ENCODE results near the gene ZNF234.
"Not testable (repeated sequence)": the region's sequence is repeated elsewhere in the genome, so short reads cannot be mapped to it uniquely, and the experiment has no call there.

ZNF234 gene

GRCh38 chr19:44164673-44165512, 23.5 kb downstream of the ZNF234 start, which contains the start of gene ZNF226:
ZNF226 (plus strand) TSS chr19:44165100; CDS start chr19:44170081, 4,981 bp downstream.
- Histone ChIP-seq H3K4me3 (ENCODE audit: low read depth in 1 of 5, low read length in 5 of 5) (peak within 1 kb of the TSS; percentile 91 to 99 (median 97)), H3K9me3 (ENCODE audit: control insufficient read depth in 5 of 5, low read length in 5 of 5) (peaks cover 12 to 57% (median 48%) of the 10 kb centered on the region in 5 donors), H3K36me3 (ENCODE audit: control insufficient read depth in 5 of 5, insufficient read depth in 5 of 5, low read length in 5 of 5) (peaks cover 13 to 26% (median 23%) of the 10 kb centered on the region in 5 donors), H3K9ac (ENCODE audit: low read length in 5 of 5) (peak within 1 kb of the TSS; percentile 29 to 88 (median 86)), H3K27me3 (ENCODE audit: control insufficient read depth in 5 of 5, insufficient read depth in 4 of 5, low read length in 5 of 5) (no peaks in the 10 kb centered on the region), H3K27ac (ENCODE audit: low read depth, low read length) (peak within 1 kb of the TSS; percentile 59), H3K4me1 (ENCODE audit: control insufficient read depth in 5 of 5, insufficient read depth in 5 of 5, low read length in 5 of 5) (peaks cover 9 to 18% (median 14%) of the 10 kb centered on the region in 5 donors)

- H3K27me3 ChIP-seq (ENCODE audit: control insufficient read depth in 5 of 5, insufficient read depth in 4 of 5, low read length in 5 of 5); H3K27ac ChIP-seq (ENCODE audit: low read depth, low read length); H3K4me1 ChIP-seq (ENCODE audit: control insufficient read depth in 5 of 5, insufficient read depth in 5 of 5, low read length in 5 of 5); H3K9ac ChIP-seq (ENCODE audit: low read length in 5 of 5); H3K4me3 ChIP-seq (ENCODE audit: low read depth in 1 of 5, low read length in 5 of 5): not testable (repeated sequence)
- Histone ChIP-seq H3K36me3 (ENCODE audit: control insufficient read depth in 5 of 5, insufficient read depth in 5 of 5, low read length in 5 of 5) (peaks cover 64 to 80% (median 74%) of the 10 kb centered on the region in 5 donors), H3K9me3 (ENCODE audit: control insufficient read depth in 5 of 5, low read length in 5 of 5) (peaks cover 41 to 56% (median 51%) of the 10 kb centered on the region in 5 donors)
These were observed 29.3 kb downstream of the ZNF234 start for GRCh38 chr19:44170660-44171059.

GRCh38 chr19:44176590-44176989, 35.2 kb downstream of the ZNF234 start:
- peaks cover 52 to 56% (median 55%) of the 10 kb centered on the region in 5 donors for H3K36me3 ChIP-seq (ENCODE audit: control insufficient read depth in 5 of 5, insufficient read depth in 5 of 5, low read length in 5 of 5)
- H3K27me3 ChIP-seq (ENCODE audit: control insufficient read depth in 5 of 5, insufficient read depth in 4 of 5, low read length in 5 of 5), result no peaks in the 10 kb centered on the region
- H3K9me3 ChIP-seq (ENCODE audit: control insufficient read depth in 5 of 5, low read length in 5 of 5), result peaks cover 80 to 95% (median 90%) of the 10 kb centered on the region in 5 donors
- H3K4me3 ChIP-seq (ENCODE audit: low read depth in 1 of 5, low read length in 5 of 5), result peak overlapping the region; percentile 14 to 61 (median 30)
- no peaks in the 10 kb centered on the region for H3K4me1 ChIP-seq (ENCODE audit: control insufficient read depth in 5 of 5, insufficient read depth in 5 of 5, low read length in 5 of 5)
- H3K9ac ChIP-seq (ENCODE audit: low read length in 5 of 5), result no peak overlapping the region
- H3K27ac ChIP-seq (ENCODE audit: low read depth, low read length), result no peak overlapping the region

- no peaks in the 10 kb centered on the region for H3K4me1 ChIP-seq (ENCODE audit: control insufficient read depth in 5 of 5, insufficient read depth in 5 of 5, low read length in 5 of 5)
- no peaks in the 10 kb centered on the region for H3K27me3 ChIP-seq (ENCODE audit: control insufficient read depth in 5 of 5, insufficient read depth in 4 of 5, low read length in 5 of 5)
- H3K27ac ChIP-seq (ENCODE audit: low read depth, low read length), result no peak overlapping the region
- no peak overlapping the region for H3K9ac ChIP-seq (ENCODE audit: low read length in 5 of 5)
- H3K4me3 ChIP-seq (ENCODE audit: low read depth in 1 of 5, low read length in 5 of 5), result peak overlapping the region in 2 of 5 donors; percentile 23 to 34
- H3K36me3 ChIP-seq (ENCODE audit: control insufficient read depth in 5 of 5, insufficient read depth in 5 of 5, low read length in 5 of 5), result peaks cover 9 to 15% (median 12%) of the 10 kb centered on the region in 5 donors
- H3K9me3 ChIP-seq (ENCODE audit: control insufficient read depth in 5 of 5, low read length in 5 of 5), result peaks cover 49 to 90% (median 83%) of the 10 kb centered on the region in 5 donors
These were observed 39.6 kb downstream of the ZNF234 start for GRCh38 chr19:44180968-44181367.

GRCh38 chr19:44182145-44182544, 40.8 kb downstream of the ZNF234 start:
- H3K27me3 ChIP-seq (ENCODE audit: control insufficient read depth in 5 of 5, insufficient read depth in 4 of 5, low read length in 5 of 5), result no peaks in the 10 kb centered on the region
- no peak overlapping the region for H3K27ac ChIP-seq (ENCODE audit: low read depth, low read length)
- H3K9ac ChIP-seq (ENCODE audit: low read length in 5 of 5), result no peak overlapping the region
- H3K4me3 ChIP-seq (ENCODE audit: low read depth in 1 of 5, low read length in 5 of 5), result peak overlapping the region in 3 of 5 donors; percentile 7 to 45 (median 31)
- peaks cover 0 to 5% (median under 1%) of the 10 kb centered on the region in 5 donors for H3K36me3 ChIP-seq (ENCODE audit: control insufficient read depth in 5 of 5, insufficient read depth in 5 of 5, low read length in 5 of 5)
- H3K4me1 ChIP-seq (ENCODE audit: control insufficient read depth in 5 of 5, insufficient read depth in 5 of 5, low read length in 5 of 5), result no peaks in the 10 kb centered on the region
- peaks cover 40 to 82% (median 75%) of the 10 kb centered on the region in 5 donors for H3K9me3 ChIP-seq (ENCODE audit: control insufficient read depth in 5 of 5, low read length in 5 of 5)

- Histone ChIP-seq H3K9me3 (ENCODE audit: control insufficient read depth in 5 of 5, low read length in 5 of 5) (peaks cover 8 to 51% (median 26%) of the 10 kb centered on the region in 5 donors), H3K4me3 (ENCODE audit: low read depth in 1 of 5, low read length in 5 of 5) (no peak overlapping the region), H3K4me1 (ENCODE audit: control insufficient read depth in 5 of 5, insufficient read depth in 5 of 5, low read length in 5 of 5) (no peaks in the 10 kb centered on the region), H3K36me3 (ENCODE audit: control insufficient read depth in 5 of 5, insufficient read depth in 5 of 5, low read length in 5 of 5) (no peaks in the 10 kb centered on the region), H3K27ac (ENCODE audit: low read depth, low read length) (no peak overlapping the region), H3K27me3 (ENCODE audit: control insufficient read depth in 5 of 5, insufficient read depth in 4 of 5, low read length in 5 of 5) (no peaks in the 10 kb centered on the region), H3K9ac (ENCODE audit: low read length in 5 of 5) (no peak overlapping the region)
These were observed 48.7 kb downstream of the ZNF234 start for GRCh38 chr19:44190020-44190419.

GRCh38 chr19:44192127-44192526, 50.8 kb downstream of the ZNF234 start:
- H3K4me1 ChIP-seq (ENCODE audit: control insufficient read depth in 5 of 5, insufficient read depth in 5 of 5, low read length in 5 of 5), result no peaks in the 10 kb centered on the region
- no peak overlapping the region for H3K9ac ChIP-seq (ENCODE audit: low read length in 5 of 5)
- no peaks in the 10 kb centered on the region for H3K36me3 ChIP-seq (ENCODE audit: control insufficient read depth in 5 of 5, insufficient read depth in 5 of 5, low read length in 5 of 5)
- H3K4me3 ChIP-seq (ENCODE audit: low read depth in 1 of 5, low read length in 5 of 5), result no peak overlapping the region
- H3K9me3 ChIP-seq (ENCODE audit: control insufficient read depth in 5 of 5, low read length in 5 of 5), result peaks cover 14 to 60% (median 34%) of the 10 kb centered on the region in 5 donors
- H3K27me3 ChIP-seq (ENCODE audit: control insufficient read depth in 5 of 5, insufficient read depth in 4 of 5, low read length in 5 of 5), result no peaks in the 10 kb centered on the region
- no peak overlapping the region for H3K27ac ChIP-seq (ENCODE audit: low read depth, low read length)

- no peaks in the 10 kb centered on the region for H3K36me3 ChIP-seq (ENCODE audit: control insufficient read depth in 5 of 5, insufficient read depth in 5 of 5, low read length in 5 of 5)
- H3K27me3 ChIP-seq (ENCODE audit: control insufficient read depth in 5 of 5, insufficient read depth in 4 of 5, low read length in 5 of 5), result no peaks in the 10 kb centered on the region
- no peaks in the 10 kb centered on the region for H3K4me1 ChIP-seq (ENCODE audit: control insufficient read depth in 5 of 5, insufficient read depth in 5 of 5, low read length in 5 of 5)
- peak overlapping the region in 1 of 5 donors; percentile 28 for H3K4me3 ChIP-seq (ENCODE audit: low read depth in 1 of 5, low read length in 5 of 5)
- H3K9ac ChIP-seq (ENCODE audit: low read length in 5 of 5), result no peak overlapping the region
- H3K9me3 ChIP-seq (ENCODE audit: control insufficient read depth in 5 of 5, low read length in 5 of 5), result peaks cover 11 to 54% (median 19%) of the 10 kb centered on the region in 5 donors
- H3K27ac ChIP-seq (ENCODE audit: low read depth, low read length), result no peak overlapping the region
These were observed 55.4 kb downstream of the ZNF234 start for GRCh38 chr19:44196772-44197171.

- Histone ChIP-seq H3K9ac (ENCODE audit: low read length in 5 of 5) (no peak overlapping the region), H3K27me3 (ENCODE audit: control insufficient read depth in 5 of 5, insufficient read depth in 4 of 5, low read length in 5 of 5) (no peaks in the 10 kb centered on the region), H3K4me3 (ENCODE audit: low read depth in 1 of 5, low read length in 5 of 5) (no peak overlapping the region), H3K36me3 (ENCODE audit: control insufficient read depth in 5 of 5, insufficient read depth in 5 of 5, low read length in 5 of 5) (no peaks in the 10 kb centered on the region), H3K4me1 (ENCODE audit: control insufficient read depth in 5 of 5, insufficient read depth in 5 of 5, low read length in 5 of 5) (peaks cover 0 to 4% (median 2%) of the 10 kb centered on the region in 5 donors), H3K27ac (ENCODE audit: low read depth, low read length) (no peak overlapping the region), H3K9me3 (ENCODE audit: control insufficient read depth in 5 of 5, low read length in 5 of 5) (peaks cover under 1 to 25% (median 14%) of the 10 kb centered on the region in 5 donors)
These were observed 61.1 kb downstream of the ZNF234 start for GRCh38 chr19:44202470-44202869.

GRCh38 chr19:44202974-44203373, 61.6 kb downstream of the ZNF234 start:
- no peaks in the 10 kb centered on the region for H3K27me3 ChIP-seq (ENCODE audit: control insufficient read depth in 5 of 5, insufficient read depth in 4 of 5, low read length in 5 of 5)
- no peaks in the 10 kb centered on the region for H3K36me3 ChIP-seq (ENCODE audit: control insufficient read depth in 5 of 5, insufficient read depth in 5 of 5, low read length in 5 of 5)
- peaks cover 2 to 8% (median 5%) of the 10 kb centered on the region in 5 donors for H3K4me1 ChIP-seq (ENCODE audit: control insufficient read depth in 5 of 5, insufficient read depth in 5 of 5, low read length in 5 of 5)
- H3K27ac ChIP-seq (ENCODE audit: low read depth, low read length), result no peak overlapping the region
- peaks cover 0 to 23% (median 14%) of the 10 kb centered on the region in 5 donors for H3K9me3 ChIP-seq (ENCODE audit: control insufficient read depth in 5 of 5, low read length in 5 of 5)
- H3K4me3 ChIP-seq (ENCODE audit: low read depth in 1 of 5, low read length in 5 of 5), result no peak overlapping the region
- H3K9ac ChIP-seq (ENCODE audit: low read length in 5 of 5), result no peak overlapping the region
